Stimulated activated CD8-positive, alpha-beta memory T cell treated with anti-CD3 and anti-CD28 coated beads, Interleukin-7, amount 100 ng/mL, for 1 hour (primary cell): ENCODE measurements around the gene ITM2B.
"Not testable (repeated sequence)": the region's sequence is repeated elsewhere in the genome, so short reads cannot be mapped to it uniquely, and the experiment has no call there.

Experiments used
- DNase-seq, 2 donors: peaks; one replicate each; pipeline ENCODE4 v3.0.0-alpha.2; 2020; ENCODE audit warnings: low read depth in 2 of 2

Gene ITM2B

GRCh38 chr13:48224701-48225100 is 8.3 kb upstream of the ITM2B start:
- no peak for DNase-seq

- DNase-seq = no peak
These were observed 2.5 kb upstream of the ITM2B start for GRCh38 chr13:48230541-48230940.

GRCh38 chr13:48231080-48231479 is 1.9 kb upstream of the ITM2B start:
- no peak for DNase-seq

- no peak for DNase-seq
These were observed 1.1 kb upstream of the ITM2B start for GRCh38 chr13:48231933-48232332.

GRCh38 chr13:48232420-48233045 is 473 bp upstream of the ITM2B start:
- DNase-seq = no peak

GRCh38 chr13:48233889-48234488 is 983 bp downstream of the ITM2B start:
- DNase-seq = no peak

- DNase-seq = no peak
These were observed 1.7 kb downstream of the ITM2B start for GRCh38 chr13:48234566-48235340.

- no peak for DNase-seq
These were observed 2.5 kb downstream of the ITM2B start for GRCh38 chr13:48235341-48236135.

- DNase-seq = no peak
These were observed 3.7 kb downstream of the ITM2B start for GRCh38 chr13:48236528-48237353.

GRCh38 chr13:48239369-48239768 is 6.4 kb downstream of the ITM2B start:
- DNase-seq = not testable (repeated sequence)

- DNase-seq = no peak
These were observed 8.6 kb downstream of the ITM2B start for GRCh38 chr13:48241651-48242050.

- no peak for DNase-seq
These were observed 9.7 kb downstream of the ITM2B start for GRCh38 chr13:48242677-48243076.

GRCh38 chr13:48244159-48244558 is 11.2 kb downstream of the ITM2B start:
- DNase-seq = no peak

GRCh38 chr13:48246102-48246501 is 13.1 kb downstream of the ITM2B start:
- no peak for DNase-seq

- DNase-seq = no peak
These were observed 16.0 kb downstream of the ITM2B start for GRCh38 chr13:48249018-48249417.

GRCh38 chr13:48251611-48252081 is 18.6 kb downstream of the ITM2B start:
- DNase-seq = no peak

- DNase-seq = no peak
These were observed 19.2 kb downstream of the ITM2B start for GRCh38 chr13:48252176-48252575.

- DNase-seq = no peak
These were observed 20.8 kb downstream of the ITM2B start for GRCh38 chr13:48253849-48254248.

- no peak for DNase-seq
These were observed 22.1 kb downstream of the ITM2B start for GRCh38 chr13:48255090-48255489.

GRCh38 chr13:48255954-48256353 is 22.9 kb downstream of the ITM2B start:
- DNase-seq = no peak

- no peak for DNase-seq
These were observed 25.0 kb downstream of the ITM2B start for GRCh38 chr13:48258002-48258401.
